NCI-H82 (cell line): ENCODE measurements around the gene MICAL3.

Source experiments
- DNase-seq: peaks from one replicate; lab custom pipeline; 2025; lab: John Stamatoyannopoulos, UW

The MICAL3 gene

DNA sequence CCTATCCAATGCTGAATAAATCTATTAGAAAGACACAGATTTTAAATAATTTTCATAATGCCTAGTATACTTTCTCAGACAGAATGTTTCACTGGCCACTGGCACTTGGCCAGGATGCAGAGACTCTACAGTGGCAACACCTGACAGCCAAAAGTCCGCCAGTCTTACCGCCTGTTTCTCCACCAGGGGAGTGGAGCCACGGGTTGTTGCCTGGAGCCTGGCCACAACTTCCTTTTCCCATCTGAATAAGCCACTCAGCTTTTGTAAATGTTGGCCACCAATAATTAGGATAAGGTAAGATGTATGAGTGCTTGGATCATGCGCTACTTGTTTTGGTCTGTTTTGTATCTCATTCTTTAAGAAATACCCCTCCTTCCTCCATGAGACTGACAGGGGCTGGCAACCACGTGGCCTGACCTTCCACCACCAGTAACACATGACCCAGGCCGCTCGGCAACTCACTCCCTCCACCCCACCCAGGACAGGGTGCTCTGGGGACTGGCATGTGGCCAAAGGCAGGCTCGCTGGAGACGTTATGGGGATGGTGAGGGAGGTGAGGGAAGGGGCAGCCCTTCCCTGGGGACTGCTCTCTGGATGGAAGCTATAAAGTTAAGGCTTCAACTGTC lies 157.1 kb downstream of the MICAL3 start:
- DNase-seq: no peak

DNA sequence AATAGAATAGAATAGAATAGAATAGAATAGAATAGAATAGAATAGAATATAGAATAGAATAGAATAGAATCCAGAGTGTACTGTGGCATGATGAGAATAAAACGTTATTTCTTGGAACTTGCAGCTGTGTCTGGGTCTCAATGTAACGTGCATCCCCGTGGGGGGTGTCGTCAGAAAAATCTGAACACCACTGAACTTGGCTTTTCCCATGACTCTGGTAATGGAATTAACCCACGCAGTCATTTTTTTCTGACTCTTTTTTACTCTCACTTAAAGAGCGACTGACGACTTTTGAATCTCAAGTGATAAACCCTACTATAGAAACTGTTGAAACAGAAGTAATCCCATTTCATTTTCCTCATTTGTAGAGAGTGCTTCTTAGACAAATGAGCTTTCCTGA lies 157.7 kb downstream of the MICAL3 start:
- no peak for DNase-seq

DNA sequence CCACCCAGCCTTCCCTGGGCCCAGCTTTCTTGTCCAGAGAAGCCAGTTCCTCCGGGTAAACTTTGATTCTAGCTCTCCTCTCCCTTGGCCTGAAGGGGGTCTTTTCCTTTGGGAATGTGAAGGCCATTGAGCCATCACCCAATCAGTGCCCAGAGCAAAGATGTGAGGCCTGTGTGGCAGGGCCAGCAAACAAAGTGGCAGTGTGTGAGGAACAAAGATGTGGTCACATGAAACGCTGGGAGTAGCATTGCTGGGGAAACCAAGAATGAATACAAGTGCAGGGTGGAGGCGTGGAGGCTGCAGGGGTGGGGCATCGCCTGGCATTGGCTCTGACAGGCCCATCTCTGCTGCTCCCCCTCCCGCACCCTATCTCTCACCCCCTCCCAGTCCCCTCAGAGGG lies 158.2 kb downstream of the MICAL3 start:
- no peak for DNase-seq

DNA sequence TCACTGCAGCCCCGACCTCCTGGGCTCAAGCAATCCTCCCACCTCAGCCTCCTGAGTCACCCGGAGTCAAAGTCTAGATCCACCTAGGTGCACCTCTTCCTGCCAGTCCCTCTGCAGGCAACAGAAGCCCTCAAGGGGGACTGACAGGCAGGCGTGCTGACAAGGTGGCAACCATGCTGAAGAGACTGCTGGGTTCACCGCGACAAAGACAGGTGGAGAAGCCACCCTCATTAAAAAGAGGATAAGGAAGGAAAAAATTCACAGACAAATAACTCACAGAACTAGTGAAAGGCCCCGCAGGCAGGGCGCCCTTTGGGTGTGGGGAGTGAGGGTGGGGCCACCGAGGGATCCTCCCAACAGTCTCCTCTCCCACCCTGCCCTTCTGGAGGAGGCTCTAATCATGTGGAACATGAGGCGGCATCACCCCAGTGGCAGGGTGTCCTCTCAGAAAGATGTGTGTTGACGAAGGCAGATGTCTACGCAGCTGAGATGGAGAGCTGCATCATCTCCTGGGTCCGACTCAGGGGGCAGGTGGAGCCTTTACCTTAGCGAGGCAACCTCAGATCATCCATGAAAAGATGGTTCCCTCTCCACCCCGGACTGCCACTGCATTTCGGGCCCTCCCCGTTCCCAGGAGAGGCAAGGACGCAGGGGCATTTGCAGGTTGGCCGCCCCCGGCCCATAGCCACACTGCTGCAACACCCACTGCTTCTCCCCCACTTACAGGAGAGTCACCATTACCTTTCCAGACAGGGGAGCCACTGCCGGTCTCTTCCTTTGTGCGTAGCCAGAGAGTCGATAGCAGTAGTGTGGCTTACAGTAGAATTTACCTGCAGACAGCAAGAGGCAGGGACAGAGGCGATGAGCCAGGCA lies 158.9 kb downstream of the MICAL3 start:
- DNase-seq: no peak

DNA sequence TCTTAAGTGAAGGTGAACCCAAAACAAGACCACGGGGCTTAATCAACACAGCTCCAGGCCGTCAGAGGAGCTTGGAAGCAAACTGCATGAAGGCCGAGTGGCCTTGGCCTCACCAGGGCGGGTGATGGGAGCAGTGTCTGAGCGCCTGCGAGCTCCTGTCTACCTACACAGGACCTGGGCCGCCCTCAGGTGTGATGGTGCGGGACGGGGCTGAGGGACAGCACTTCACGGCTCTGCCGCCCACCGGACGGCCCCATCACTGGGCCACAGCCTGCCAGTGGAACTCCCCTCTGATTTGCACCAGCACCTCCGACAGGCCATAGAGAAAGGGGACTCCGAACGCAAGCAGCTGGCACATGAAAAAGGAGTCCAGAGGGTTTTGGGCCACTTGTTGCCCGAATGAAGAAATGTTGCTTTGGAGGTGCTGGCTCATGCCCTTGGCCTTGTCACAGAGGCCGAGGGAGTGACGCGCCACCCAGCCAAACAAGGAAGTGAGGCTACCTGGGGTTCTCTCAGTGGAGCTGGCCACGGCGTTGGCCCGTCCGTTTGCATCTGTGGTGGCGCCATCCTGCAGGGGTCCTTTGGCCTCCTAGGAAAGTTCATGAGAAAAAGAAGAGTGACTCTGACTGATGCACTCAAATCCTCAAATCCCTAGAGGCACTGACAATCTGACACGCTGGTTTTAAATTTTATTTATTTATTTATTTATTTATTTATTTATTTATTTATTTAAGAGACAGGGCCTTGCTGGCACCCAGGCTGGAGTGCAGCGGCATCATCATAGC lies 159.8 kb downstream of the MICAL3 start:
- DNase-seq: no peak

DNA sequence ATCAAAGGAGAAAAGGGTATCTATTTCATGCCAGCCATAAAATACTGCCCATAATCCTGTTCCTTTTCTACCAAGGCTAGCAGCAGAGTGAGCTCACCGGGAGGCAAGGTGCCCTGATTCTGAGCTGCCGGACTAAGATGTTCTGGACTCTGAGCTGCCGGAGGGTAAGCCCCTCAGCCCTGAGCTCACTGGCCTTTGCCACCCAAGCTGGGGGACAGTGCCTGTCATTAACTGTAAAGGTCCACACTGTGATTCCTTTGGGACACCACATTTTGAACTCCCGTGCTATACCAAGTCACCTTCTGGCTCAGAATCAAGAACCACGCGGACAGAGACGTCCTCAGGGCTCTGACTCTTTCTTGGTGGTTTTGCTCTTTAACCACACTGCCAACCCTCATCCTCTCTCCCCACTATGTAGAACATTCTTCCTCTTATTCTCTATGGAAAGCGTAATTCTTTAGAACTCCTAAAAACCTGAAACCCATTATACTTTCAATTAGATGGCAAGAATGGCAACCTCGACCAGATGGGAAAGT lies 161.6 kb downstream of the MICAL3 start:
- no peak for DNase-seq

DNA sequence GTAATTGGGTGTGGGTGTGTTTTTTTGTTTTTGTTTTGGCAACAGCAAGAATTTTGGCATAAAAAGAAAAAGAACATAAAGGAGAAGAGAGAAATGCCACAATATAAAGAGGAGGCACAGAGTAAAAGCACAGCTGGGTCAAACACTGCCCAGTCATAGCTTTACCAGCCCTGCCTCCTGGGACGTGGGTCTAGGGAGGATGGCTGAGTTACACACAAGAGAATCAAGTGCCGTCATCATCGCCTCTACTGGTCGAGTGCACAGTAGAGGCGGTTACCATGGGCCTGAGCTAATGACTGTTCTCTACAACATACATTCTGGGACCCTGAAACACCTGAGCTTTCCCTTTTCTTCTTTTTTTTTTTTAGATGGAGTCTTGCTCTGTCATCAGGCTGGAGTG lies 162.5 kb downstream of the MICAL3 start:
- no peak for DNase-seq

DNA sequence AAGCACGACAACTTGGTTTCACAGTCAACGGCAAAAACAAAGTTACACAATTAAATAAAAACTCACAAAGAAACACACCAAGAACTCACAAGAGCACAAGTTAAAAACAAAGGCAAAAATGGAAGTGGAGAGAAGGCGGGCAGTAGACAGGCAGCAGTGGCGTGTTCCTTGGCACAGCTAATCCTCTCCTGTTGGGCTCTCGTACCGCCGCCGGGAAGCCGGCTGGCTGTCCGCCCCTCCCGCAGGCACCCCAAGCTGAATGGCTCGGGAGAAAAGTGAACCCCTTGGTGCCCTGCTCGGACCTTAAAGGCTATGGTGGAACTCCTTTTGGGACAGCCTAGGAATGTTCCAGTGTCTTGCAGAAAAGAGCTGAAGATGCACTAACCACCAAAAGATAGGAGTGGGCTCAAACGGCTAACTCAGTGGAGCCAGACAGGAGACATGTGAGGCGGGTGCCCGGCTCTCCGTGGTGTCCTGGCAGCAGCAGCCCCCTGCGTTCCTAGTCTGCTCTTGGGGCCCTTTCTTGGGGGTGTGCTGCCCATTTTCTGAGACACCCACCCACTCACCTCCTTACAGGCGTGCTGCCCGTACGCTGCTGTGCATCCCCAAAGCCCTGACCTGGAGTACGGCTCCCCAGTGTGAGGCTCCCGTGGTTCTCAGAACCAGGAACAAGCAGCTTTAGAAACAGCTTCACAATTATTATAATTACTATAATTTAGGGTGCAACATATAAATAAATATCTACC lies 164.0 kb downstream of the MICAL3 start:
- DNase-seq: no peak

DNA sequence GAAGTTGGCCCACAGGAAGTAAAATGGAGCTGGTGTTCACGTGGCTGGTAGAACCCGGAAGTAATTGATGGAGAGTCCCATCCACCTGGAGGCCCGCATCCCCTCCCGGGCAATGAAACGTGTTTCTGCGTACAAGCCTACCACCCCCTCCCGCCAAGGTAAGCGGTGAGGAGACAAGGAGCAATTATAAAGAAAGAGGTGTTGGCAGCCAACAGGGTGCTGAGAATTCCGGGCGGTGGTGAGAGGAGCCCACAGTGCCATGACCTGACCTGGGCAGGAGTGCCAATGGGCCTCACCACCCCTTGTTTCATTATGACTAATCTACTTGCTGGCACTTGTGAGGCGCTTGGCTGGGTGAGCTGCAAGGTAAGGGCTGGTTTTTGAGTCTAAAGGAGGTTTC lies 166.3 kb downstream of the MICAL3 start:
- no peak for DNase-seq

DNA sequence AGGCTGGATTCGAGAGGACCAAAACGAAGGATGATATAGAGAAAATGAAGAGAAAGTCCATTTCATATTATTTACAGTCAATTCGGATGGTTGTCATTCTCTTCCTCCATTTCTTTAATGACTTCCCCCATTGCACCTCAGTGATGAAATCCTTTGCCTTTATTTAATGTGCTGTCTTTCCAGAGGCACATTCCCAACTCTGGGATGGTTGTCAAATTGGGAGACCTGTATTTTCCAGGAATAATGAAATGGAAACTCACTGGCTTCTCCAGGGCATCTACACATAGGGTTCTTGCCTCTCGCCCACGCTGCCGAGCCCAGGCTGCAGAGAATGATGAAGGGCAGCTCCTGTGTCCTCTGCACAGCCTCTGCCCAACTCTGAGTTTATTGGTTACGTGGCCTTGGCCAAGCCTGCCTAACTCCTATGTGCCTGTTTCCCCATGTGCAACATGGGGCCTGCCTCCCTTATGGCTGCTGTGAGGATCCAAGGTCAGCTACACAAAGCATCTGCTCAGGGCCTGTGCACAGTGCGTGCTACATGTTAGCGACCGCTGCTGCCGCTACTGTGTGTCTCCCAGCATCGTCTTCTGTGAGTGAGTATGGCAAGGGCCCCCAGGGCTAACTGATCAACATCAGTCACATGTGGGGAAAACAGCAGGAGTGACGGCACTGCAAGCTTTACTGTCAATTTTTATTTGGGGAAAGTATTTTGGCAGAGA lies 168.6 kb downstream of the MICAL3 start:
- DNase-seq: no peak

DNA sequence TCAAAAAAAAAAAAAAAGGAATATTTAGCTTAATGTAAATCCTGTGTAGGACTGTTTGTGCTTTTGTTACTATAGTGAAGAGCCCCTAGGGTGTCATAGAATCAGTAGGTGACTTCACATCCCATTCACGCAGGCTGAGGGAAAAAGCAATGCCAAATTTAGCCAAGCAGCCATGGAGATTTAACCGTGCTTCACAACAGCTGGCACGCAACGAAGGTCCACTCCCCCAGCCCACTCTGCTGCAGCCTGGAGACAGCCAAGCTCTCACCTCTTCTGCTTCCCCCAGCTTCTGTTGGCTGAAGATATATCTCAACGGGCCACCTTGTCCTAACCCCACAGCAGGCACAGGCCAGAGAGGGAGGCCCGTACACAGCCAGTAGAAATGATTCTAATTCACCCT lies 171.3 kb downstream of the MICAL3 start:
- no peak for DNase-seq

DNA sequence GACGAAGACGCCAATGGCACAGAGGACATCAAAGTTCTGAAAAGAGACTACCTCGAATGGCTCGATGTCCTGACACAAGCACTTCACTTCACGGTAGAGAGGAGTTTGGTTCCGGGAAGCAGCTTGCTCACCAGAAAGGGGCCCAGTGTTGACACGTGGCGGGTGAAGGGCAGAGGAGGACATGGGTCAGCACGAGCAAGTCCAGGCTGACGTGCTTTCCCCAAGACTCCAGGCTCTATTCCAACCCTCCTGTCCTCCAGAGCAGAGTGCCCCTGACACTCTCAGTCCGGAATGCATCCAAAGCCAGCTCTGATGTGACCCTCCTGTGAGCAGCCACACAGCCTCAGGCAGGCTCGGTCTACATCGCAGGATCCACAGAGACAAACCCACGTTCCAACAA lies 172.6 kb downstream of the MICAL3 start:
- no peak for DNase-seq

DNA sequence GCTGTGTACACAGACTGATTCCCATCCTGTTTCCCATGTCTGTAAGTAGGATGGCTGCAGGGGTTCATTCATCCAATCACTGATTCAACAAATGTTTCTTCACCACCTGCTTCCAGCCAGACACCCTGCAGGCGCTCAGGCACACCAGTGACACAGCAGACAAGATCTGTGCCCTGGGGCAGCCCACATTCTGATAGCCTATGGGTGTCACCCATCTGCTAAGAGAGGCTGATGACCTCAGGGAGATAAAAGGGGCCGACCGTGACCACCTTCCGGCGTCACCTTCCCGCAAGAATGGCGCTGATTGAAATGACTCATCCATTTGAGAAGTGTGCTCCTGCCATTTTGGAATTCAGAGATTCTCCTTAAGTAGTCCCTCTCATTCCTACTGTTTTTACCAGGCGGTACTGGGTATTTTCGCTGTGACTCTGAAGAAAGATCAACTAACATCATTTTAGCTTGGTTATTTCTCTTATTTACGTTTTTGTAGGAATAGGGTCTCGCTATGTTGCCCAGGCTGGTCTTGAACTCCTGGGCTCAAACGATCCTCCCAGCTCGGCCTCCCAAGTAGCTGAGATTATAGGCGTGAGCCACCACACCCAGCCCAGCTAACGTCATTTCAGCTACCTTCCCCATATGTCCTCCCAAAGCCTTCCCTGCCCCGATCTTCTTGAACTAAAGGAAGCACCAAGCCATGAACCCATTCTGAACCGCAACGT lies 176.8 kb downstream of the MICAL3 start:
- DNase-seq: no peak

DNA sequence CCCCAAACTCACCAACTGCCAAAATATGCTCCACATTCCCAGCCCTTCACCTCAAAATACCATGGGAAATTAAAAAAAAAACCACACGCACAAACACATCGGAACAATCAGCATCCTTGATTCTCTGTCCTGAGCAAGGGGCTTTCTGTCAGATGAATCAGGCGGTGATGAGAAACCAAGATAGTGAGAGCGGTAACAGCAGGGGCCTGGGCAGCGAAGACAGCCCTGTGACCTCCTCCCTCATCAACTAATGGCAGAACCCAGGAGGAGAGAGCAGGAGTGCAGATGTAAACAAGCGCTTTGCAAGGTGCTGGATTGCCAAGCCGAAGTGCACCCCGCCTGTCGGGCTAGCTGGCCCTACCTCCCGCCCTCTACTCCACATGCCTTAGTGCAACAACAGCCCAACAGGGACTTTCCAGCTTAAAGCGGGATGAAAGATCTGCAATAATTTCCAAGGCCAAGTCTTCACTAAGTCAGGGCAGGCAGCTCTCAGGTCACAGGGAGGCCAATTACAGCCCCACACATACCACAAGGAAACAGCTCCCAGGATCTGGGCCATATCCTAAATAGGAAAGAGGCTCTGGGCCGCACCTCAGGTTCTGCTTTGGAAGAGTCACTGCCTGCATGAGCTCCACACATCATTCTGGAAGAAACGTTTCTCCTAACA lies 177.9 kb downstream of the MICAL3 start:
- DNase-seq: no peak

DNA sequence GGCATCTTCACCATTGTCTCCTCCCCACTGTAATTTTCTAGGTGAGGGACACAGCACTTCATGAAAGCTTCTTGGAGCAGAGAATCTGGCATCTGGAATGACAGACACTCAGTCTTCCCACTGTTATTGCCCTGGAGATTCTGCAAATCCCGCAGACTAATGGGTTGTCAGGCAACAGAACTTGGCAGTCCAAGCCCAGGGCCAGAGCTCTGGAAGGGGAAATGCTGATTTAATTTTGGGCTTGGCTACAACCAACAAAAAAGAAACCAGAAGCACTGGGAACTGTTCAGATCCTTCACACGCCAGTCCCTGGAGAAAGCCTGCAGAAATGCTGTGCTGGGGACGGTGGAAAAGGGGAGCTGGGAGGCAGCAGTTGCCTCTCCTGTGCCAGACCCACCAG lies 178.6 kb downstream of the MICAL3 start:
- DNase-seq: no peak

DNA sequence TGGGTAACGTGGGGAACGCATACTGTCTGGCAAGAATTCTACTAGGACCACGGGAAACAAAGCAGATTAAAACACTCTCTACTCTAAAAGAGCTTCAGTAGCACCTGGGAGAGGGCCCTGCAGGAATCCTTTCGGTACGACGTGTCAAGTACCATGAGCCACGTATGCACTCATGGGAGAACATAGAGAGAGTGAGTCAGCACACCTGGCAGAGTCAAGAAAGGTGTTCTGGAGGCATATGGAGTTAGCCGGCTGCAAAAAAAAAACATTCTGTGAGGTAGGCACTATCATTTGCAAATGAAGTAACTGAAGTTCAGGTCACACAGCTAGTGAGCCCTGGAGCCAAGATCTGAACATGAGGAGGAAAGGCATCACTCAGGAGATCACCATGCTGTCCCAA lies 179.0 kb downstream of the MICAL3 start:
- DNase-seq: no peak

DNA sequence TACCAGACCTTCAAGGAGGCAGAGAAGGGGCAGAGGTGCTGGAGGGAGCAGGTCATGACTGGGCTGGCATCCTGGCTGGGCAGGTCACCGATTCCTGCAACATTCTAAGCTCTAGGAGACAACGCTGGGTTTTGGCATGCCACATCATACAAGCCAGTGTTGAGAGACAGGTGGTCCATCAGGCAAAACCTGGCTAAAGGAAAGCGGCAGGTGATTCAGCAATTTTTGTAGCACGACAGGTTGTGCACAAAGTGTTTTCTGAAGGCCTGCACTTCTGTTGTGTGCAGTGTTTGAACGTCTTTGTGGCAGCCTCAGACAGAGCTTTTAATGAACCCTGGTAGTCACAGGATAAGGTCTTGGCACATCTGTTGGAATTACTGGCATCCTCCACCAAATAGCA lies 180.2 kb downstream of the MICAL3 start:
- DNase-seq: no peak

DNA sequence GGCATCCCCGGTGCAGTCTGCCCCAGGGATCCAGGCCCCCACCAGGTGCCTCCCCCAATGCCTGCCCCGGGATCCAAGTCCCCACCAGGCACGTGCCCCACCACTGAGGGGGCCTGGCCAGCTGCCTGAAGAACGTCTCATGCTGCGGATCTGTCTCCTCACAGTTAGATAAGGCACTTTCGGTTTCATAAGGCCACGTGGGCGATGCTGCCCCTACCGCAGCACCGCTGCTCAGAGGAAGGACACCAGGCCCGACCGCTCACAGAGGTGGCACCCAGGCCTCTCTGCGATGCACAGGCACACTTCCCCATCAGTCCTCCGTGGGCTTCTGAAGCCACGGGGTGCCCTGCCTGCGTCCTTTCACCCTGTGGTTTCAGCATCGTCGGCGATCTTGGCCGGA lies 182.0 kb downstream of the MICAL3 start:
- DNase-seq: no peak

DNA sequence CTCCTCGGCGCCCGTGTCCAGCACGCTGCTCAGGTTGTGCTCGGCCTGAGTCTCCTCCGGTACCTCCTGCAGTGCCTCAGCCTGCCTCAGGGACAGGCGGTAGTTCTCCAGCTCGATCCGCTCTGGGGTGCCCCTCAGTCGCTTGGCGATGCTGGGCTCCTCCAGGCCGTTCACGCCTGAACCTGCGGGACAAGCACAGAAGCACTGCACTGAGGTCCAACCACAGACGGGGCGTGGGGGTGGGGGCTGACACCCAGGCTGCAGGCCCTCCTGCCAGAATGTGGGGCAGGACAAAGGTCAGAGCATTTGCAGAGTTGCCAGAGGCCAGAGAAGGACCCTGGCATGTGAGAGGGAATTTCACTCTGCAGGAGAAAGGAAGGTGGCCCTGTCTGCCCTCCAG lies 182.5 kb downstream of the MICAL3 start:
- no peak for DNase-seq
